Skin of body (tissue), 2 donors: ENCODE data around the gene TIAM2. TPM values are rescaled to one million over a fixed set of nuclear protein-coding genes. Genes with fewer than 3 reads are reported as not detected.
"Not testable (repeated sequence)": the region's sequence is repeated elsewhere in the genome, so short reads cannot be mapped to it uniquely, and the experiment has no call there.

Source experiments
- DNase-seq: peaks from one replicate; lab custom pipeline; 2025; lab: John Stamatoyannopoulos, UW
- total RNA-seq: library from RNA; depleted of rRNA; stranded (reverse); fragments of >200 nt; gene quantifications from one replicate; pipeline ENCODE4 v1.2.3, GENCODE V29; 2014

Gene TIAM2
- 30.6 TPM for total RNA-seq

- DNase-seq = no peak
These were observed at the start of gene TIAM2 for GRCh38 chr6:154995254-154996015. TIAM2 (plus strand) TSS chr6:154995315; CDS start chr6:155129224, 133,909 bp downstream.

- DNase-seq = no peak
These were observed 44.2 kb upstream of the TIAM2 start for GRCh38 chr6:154950979-154951344.

GRCh38 chr6:154951345-154952200, 43.5 kb upstream of the TIAM2 start:
- DNase-seq = no peak

GRCh38 chr6:154953644-154954043, 41.5 kb upstream of the TIAM2 start:
- DNase-seq = no peak

- no peak for DNase-seq
These were observed 40.8 kb upstream of the TIAM2 start for GRCh38 chr6:154954347-154954746.

GRCh38 chr6:154956771-154957522, 38.2 kb upstream of the TIAM2 start:
- no peak for DNase-seq

- no peak for DNase-seq
These were observed 36.6 kb upstream of the TIAM2 start for GRCh38 chr6:154958469-154958868.

GRCh38 chr6:154960299-154960843, 34.7 kb upstream of the TIAM2 start:
- DNase-seq = no peak

- DNase-seq = no peak
These were observed 34.1 kb upstream of the TIAM2 start for GRCh38 chr6:154960854-154961530.

- no peak for DNase-seq
These were observed 32.4 kb upstream of the TIAM2 start for GRCh38 chr6:154962753-154963152.

GRCh38 chr6:154966065-154966770, 28.9 kb upstream of the TIAM2 start:
- not testable (repeated sequence) for DNase-seq

- peak; percentile 56 for DNase-seq
These were observed 25.3 kb upstream of the TIAM2 start for GRCh38 chr6:154969796-154970195.

GRCh38 chr6:154974485-154975149, 20.5 kb upstream of the TIAM2 start:
- DNase-seq = no peak

- no peak for DNase-seq
These were observed 17.5 kb upstream of the TIAM2 start for GRCh38 chr6:154977588-154977987.

- no peak for DNase-seq
These were observed 14.6 kb upstream of the TIAM2 start for GRCh38 chr6:154980273-154981078.

GRCh38 chr6:154981079-154981870, 13.8 kb upstream of the TIAM2 start:
- DNase-seq = no peak

GRCh38 chr6:154984146-154984545, 11.0 kb upstream of the TIAM2 start:
- no peak for DNase-seq

GRCh38 chr6:154986787-154987235, 8.3 kb upstream of the TIAM2 start:
- DNase-seq = no peak
